Left renal cortex interstitium (tissue), 4 donors: Measurements from ENCODE around the gene BAMBI. TPM values are rescaled to one million over a fixed set of nuclear protein-coding genes. Genes with fewer than 3 reads are reported as not detected.
"Not testable (repeated sequence)": the region's sequence is repeated elsewhere in the genome, so short reads cannot be mapped to it uniquely, and the experiment has no call there.

Experiments used
- DNase-seq, 4 donors: peaks; one replicate each; pipeline ENCODE4 v3.0.0-alpha.2; 2013; ENCODE audit warnings: low read depth in 4 of 4, low spot score in 2 of 4, missing footprints in 1 of 4
- polyA plus RNA-seq, 4 donors: library from polyadenylated mRNA; unstranded; fragments of 120-200 nt; gene quantifications; one replicate each; pipeline ENCODE4 v1.2.1, GENCODE V29; 2013; ENCODE audit not compliant: insufficient read length in 4 of 4

BAMBI gene, protein sequence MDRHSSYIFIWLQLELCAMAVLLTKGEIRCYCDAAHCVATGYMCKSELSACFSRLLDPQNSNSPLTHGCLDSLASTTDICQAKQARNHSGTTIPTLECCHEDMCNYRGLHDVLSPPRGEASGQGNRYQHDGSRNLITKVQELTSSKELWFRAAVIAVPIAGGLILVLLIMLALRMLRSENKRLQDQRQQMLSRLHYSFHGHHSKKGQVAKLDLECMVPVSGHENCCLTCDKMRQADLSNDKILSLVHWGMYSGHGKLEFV
- 10 to 100 TPM; 39.2 to 47.7 (median 44.7) TPM for polyA plus RNA-seq

GRCh38 chr10:28676968-28677887 is at the start of gene BAMBI:
TSS of gene BAMBI (plus strand) at chr10:28677521. CDS start at chr10:28677898, 377 bp downstream.
- peak in 3 of 4 donors; percentile 87 to 94 (median 88) for DNase-seq

DNA sequence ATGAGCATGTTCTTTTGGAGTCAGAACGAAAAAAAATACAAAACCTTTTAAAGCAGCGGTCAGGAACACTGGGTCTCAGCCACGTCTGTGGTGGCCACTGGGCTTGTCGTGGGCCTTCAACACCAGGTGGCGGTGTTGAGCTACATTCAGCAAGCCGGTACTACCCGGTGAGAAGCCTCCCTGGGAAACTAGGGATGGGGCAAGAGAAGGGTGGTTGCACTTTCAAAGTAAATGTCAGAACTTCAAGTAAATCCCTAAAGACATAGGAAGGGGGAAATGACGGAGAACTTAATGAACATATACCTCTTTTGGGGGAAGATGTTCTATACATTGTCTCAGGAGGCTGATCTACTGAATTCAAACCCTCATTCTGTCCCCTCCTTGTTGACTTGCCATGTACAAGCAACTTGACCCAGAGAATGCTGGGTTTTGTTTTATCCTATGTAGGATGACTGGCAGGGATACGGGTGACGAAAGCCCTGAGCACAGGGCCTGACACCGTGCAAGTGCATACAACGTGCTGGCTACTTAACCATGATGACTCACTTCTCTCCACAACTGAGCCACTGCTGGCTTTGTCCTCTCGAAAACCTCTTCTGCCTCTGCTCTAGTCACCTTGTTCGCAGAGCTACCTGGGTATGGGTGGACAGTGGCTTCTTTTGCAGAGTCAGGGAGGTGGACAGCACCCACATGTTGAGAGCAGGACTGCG is 49.0 kb upstream of the BAMBI start:
- peak; percentile 42 to 73 (median 60) for DNase-seq

DNA sequence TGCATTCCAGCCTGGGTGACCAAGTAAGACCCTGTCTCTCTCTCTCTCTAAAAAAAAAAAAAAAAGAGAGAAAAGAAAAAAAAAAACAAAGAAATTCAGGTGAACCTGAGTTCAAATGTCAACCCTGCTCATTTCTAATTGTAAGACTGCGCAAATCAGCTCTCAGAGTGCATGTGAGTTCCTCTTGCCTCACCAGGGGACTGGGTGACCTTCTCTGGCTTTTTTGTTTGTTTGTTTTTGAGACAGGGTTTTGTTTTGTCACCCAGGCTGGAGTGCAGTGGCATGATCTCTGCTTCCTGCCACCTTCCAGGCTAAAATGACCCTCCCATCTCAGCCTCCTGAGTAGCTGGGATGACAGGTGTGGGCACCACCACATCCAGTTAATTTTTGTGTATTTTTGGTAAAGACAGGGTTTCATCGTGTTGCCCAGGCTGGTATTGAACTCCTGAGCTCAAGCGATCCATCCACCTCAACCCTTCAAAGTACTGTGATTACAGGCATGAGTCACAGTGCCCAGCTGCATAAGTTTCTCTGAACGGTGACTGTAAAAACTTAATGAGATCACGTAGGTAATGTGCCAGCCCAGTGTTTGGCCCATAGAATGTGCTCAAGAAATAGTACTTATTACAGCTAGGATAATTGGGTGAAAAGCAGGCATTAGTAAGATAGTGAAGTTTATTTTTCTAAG is 45.3 kb upstream of the BAMBI start:
- DNase-seq, result no peak

DNA sequence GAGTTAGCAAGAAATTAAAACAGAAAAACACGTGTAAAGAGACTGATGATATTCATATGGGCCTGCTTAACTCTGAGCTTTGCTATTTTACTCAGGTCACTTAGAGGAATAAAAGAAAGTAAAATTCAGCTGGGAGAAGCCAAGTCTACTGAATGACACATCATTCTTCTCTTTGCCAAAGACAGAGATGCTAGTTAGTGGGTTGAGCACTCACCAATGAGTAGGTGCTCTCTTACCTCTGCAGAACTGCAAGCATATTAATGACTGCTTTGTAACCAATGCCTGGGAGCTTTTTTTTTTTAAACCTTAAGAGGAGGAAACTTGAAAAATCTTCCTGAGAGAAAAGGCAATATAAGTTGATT is 44.8 kb upstream of the BAMBI start:
- no peak for DNase-seq

GRCh38 chr10:28633750-28634149 is 43.6 kb upstream of the BAMBI start:
- no peak for DNase-seq

DNA sequence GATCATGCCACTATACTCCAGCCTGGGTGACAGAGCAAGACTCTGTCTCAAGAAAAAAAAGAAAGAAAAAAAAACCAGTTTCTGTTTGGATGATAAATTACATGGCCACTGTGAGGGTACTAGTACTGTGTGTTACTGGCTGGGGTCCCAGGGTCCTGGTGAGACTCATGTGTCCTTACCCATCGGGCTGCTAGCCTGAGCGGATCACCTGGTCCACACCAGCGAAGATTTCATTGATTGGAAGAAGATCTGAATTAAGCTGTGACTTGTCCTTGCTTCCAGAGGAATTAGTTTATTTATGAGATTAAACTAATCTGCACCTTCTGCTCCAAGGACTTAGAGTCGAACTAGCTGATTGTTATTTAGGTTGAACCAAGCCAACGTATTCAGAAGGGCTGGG is 40.0 kb upstream of the BAMBI start:
- DNase-seq, result no peak

- no peak for DNase-seq
These were observed 38.9 kb upstream of the BAMBI start for GRCh38 chr10:28638392-28638791.

DNA sequence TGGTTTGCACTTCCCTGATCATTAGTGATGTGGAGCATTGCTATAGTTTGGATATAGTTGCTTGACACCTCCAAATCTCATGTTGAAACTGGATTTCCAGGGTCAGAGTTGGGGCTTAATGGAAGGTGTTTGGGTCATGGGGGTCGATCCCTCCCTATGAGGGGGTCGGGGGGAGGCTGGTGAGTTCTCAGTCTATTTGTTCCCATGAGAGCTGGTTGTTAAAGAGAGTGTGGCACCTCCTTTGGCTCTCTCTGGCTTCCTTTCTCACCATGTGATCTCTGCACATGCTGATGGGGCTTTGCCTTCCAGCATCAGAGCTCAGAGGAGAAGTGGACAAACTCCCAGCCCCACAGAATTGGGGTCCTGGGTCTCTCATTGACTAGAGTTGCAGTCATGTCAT is 36.8 kb upstream of the BAMBI start:
- no peak for DNase-seq

GRCh38 chr10:28644647-28645046 is 32.7 kb upstream of the BAMBI start:
- DNase-seq, result no peak

- no peak for DNase-seq
These were observed 25.2 kb upstream of the BAMBI start for GRCh38 chr10:28652106-28652505.

DNA sequence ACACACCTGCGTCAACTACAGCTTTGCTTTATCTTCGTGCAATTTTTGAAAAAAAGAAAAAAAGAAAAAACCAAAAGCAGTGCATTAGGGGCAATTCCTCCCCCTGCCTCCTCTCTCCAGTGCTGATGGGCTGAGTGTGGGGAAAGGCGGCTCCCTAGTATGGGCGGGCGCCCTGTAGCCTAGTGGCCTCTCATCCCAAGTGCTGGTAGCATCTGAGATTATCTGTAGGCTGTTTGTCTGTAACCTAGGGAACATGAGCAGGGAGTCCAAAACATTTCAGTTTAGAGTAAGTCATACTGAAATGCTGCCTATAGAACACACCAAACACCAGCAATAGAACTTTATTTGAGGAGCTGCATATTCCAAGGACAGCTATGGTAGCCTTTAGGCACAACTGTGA is 24.6 kb upstream of the BAMBI start:
- no peak for DNase-seq

GRCh38 chr10:28658824-28659223 is 18.5 kb upstream of the BAMBI start:
- not testable (repeated sequence) for DNase-seq

GRCh38 chr10:28661035-28661434 is 16.3 kb upstream of the BAMBI start:
- no peak for DNase-seq

- peak in 2 of 4 donors; percentile 74 to 83 for DNase-seq
These were observed 13.5 kb upstream of the BAMBI start for GRCh38 chr10:28663576-28664368.

GRCh38 chr10:28664369-28664740 is 13.0 kb upstream of the BAMBI start:
- no peak for DNase-seq

DNA sequence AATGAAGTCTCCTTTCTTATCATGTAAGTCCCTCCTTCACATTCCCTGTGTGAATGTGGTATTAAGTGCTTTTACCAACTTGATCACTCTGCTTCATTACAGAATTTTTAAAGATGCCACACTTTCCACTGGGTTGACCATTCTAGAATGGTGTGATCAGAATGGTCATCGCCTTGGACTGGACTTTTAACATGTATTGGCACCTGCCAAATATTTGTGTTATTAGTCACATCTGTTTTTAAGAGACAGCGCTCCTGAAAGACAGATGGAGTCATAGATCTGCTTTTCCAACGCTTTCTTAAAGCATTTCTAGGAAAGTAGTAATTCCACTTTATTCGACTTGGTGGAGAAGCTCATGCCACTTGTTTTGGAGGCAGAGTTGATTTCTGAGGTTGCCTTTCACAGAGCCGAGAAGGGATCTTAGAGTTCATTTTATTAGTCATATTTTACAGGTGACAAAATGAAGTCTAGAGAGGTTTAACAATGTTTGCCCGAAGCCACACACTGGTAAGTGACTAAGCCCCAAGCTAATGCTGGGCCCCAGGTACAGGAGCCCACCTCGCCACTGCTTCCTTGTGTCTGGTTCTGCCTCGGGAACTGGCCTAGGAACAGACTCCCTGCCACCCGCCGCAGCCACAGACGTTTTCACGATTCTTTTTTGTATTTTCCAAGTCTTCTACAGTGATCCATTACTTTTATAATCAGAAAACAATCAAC is 10.4 kb upstream of the BAMBI start:
- no peak for DNase-seq

DNA sequence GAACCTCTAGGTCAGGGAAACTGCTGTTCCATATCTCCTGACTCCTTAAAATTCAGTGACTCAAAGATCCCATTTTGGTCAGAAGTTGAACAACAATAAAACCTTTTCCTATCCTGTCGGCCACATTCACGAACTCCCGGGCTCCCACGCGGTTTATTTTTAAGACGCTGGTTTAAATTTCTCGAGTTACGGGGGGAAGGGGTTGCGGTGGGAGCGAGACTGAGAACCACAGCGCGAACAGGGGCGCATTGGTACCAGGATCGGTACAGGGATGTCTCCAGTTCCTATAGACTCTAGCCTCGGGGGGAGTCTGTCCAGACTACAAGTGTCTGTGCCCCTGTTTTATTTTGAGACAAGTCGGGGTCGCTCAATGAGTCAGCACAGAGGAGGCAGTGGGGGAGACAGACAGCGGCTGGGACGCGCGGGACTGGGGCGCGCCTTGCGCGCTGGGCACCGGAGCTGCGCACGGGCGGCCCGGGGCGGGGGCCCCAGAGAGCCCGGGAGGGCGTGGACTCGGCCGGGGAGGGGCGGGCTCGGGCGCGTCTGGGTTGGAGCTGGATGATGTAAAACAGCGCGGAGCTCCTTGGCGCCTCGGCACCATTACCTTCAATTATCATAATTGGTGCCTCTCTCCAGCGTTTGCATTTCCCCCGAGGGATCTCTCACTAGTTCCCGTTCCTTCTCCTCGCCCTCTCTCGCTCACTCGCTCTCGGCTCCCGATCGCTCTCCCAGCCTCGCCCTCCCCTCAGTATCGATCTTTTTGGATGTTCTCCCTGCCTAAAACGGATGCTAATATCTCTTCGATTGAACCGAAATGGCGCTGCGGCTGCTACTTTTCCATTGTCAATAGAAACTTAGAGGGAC is 8.7 kb upstream of the BAMBI start:
- DNase-seq, result peak in 2 of 4 donors; percentile 54 to 61
